A204.1 (cell line): ENCODE results near the gene FRMD4B.

Experiments
- FAIRE-seq: peaks from 2 replicates; lab custom pipeline; 2012; peaks lifted over from hg19 to GRCh38; lab: Jason Lieb, UNC

FRMD4B gene

GRCh38 chr3:69166446-69166845 lies 219.4 kb downstream of the FRMD4B start:
- FAIRE-seq = no peak

- no peak for FAIRE-seq
These were observed 220.1 kb downstream of the FRMD4B start for GRCh38 chr3:69165744-69166143.

- FAIRE-seq = no peak
These were observed 221.6 kb downstream of the FRMD4B start for GRCh38 chr3:69164296-69164695.

GRCh38 chr3:69162308-69162980 lies 223.4 kb downstream of the FRMD4B start:
- FAIRE-seq = no peak

- peak; percentile 85 for FAIRE-seq
These were observed 224.1 kb downstream of the FRMD4B start for GRCh38 chr3:69161587-69162307.

GRCh38 chr3:69160525-69160924 lies 225.4 kb downstream of the FRMD4B start:
- FAIRE-seq = no peak

GRCh38 chr3:69160107-69160506 lies 225.8 kb downstream of the FRMD4B start:
- no peak for FAIRE-seq

- no peak for FAIRE-seq
These were observed 236.3 kb downstream of the FRMD4B start for GRCh38 chr3:69149586-69149985.

- no peak for FAIRE-seq
These were observed 240.2 kb downstream of the FRMD4B start for GRCh38 chr3:69145688-69146087.

GRCh38 chr3:69144631-69145245 lies 241.2 kb downstream of the FRMD4B start:
- no peak for FAIRE-seq

- no peak for FAIRE-seq
These were observed 242.3 kb downstream of the FRMD4B start for GRCh38 chr3:69143612-69144011.

- FAIRE-seq = no peak
These were observed 243.0 kb downstream of the FRMD4B start for GRCh38 chr3:69142797-69143454.

- FAIRE-seq = no peak
These were observed 243.8 kb downstream of the FRMD4B start for GRCh38 chr3:69142090-69142489.

- FAIRE-seq = no peak
These were observed 244.6 kb downstream of the FRMD4B start for GRCh38 chr3:69141313-69141712.

GRCh38 chr3:69137412-69137811 lies 248.5 kb downstream of the FRMD4B start:
- no peak for FAIRE-seq

- no peak for FAIRE-seq
These were observed 248.9 kb downstream of the FRMD4B start for GRCh38 chr3:69137005-69137404.

- FAIRE-seq = no peak
These were observed 255.2 kb downstream of the FRMD4B start for GRCh38 chr3:69130689-69131088.

- no peak for FAIRE-seq
These were observed 256.4 kb downstream of the FRMD4B start for GRCh38 chr3:69129531-69129930.

GRCh38 chr3:69128509-69128908 lies 257.4 kb downstream of the FRMD4B start:
- no peak for FAIRE-seq

- no peak for FAIRE-seq
These were observed 258.9 kb downstream of the FRMD4B start for GRCh38 chr3:69126999-69127398.

- no peak for FAIRE-seq
These were observed 259.7 kb downstream of the FRMD4B start for GRCh38 chr3:69126216-69126615.

- no peak for FAIRE-seq
These were observed 263.5 kb downstream of the FRMD4B start, which contains the start of gene LMOD3 for GRCh38 chr3:69122403-69122802. LMOD3 (minus strand) TSS chr3:69122595; CDS start chr3:69122386, 209 bp downstream.

GRCh38 chr3:69121950-69122349 lies 263.9 kb downstream of the FRMD4B start:
- FAIRE-seq = no peak
